HepG2 (cell line): ENCODE results near the gene LAMB4. TPM values are rescaled to one million over a fixed set of nuclear protein-coding genes. Genes with fewer than 3 reads are reported as not detected.
A peak's percentile ranks its signal among the peaks of the same experiment; 100 is the strongest.

Experiments
- ATAC-seq: fragments of 200-7000 bp; cut with Tn5 transposase; 3 replicates; pipeline ENCODE4 v1.9.1; 2020; ENCODE audit warnings: mild to moderate bottlenecking, moderate library complexity
- BruUV-seq: library from RNA; stranded (reverse); fragments of 400-500 nt; replicated peaks from 2 replicates; lab custom pipeline; 2021; lab: Mats Ljungman, UMichigan
- CTCF ChIA-PET: fragments of 300-600 bp; formaldehyde crosslinking; extraction: SDS; loops from one replicate; lab custom pipeline; 2021; ENCODE audit warnings: low total read pairs, inconsistent platforms, low intra/inter-chr PET ratio; lab: Yijun Ruan, JAX
- POLR2A ChIA-PET: fragments of 350-600 bp; sonication (Branson Sonifier 250); formaldehyde crosslinking; loops from one replicate; lab custom pipeline; 2020; ENCODE audit warnings: antibody characterized with exemption, inconsistent platforms; lab: Yijun Ruan, JAX
- DNase-seq: peaks from one replicate; pipeline ENCODE4 v3.0.0-alpha.2; 2015; ENCODE audit warnings: low spot score
- FAIRE-seq: peaks from 3 replicates; lab custom pipeline; 2011; peaks lifted over from hg19 to GRCh38; lab: Jason Lieb, UNC
- H2AFZ ChIP-seq: one replicate; pipeline ENCODE4 v1.6.1; 2011; ENCODE audit warnings: low read length, inconsistent platforms
- H3K27ac ChIP-seq: fragments of 300-600 bp; 3 replicates; pipeline ENCODE4 v1.8.0; 2011; ENCODE audit warnings: mixed run types, mild to moderate bottlenecking, mixed read lengths, low read length, inconsistent platforms; ENCODE audit not compliant: insufficient read depth; ENCODE audit errors: extremely low read length
- H3K27me3 ChIP-seq, 2 experiments: fragments of 200-600 bp in 1 of 2; 2 replicates in 1 of 2; 3 replicates in 1 of 2; pipeline versions ENCODE4 v1.6.0 to v1.8.0; 2011; ENCODE audit warnings: low read length in 2 of 2, mild to moderate bottlenecking in 2 of 2, moderate library complexity in 2 of 2, inconsistent platforms in 1 of 2; ENCODE audit not compliant: insufficient read depth in 2 of 2, control insufficient read depth in 1 of 2
- H3K36me3 ChIP-seq, 2 experiments: fragments of 200-600 bp in 1 of 2; replicated peaks in 1 of 2; 2 replicates in 1 of 2; 3 replicates in 1 of 2; pipeline versions ENCODE4 v1.5.1 to v1.8.0; 2011; ENCODE audit warnings: low read length in 2 of 2, inconsistent platforms in 1 of 2; ENCODE audit not compliant: insufficient read depth in 2 of 2, control insufficient read depth in 1 of 2
- H3K4me1 ChIP-seq: 2 replicates; pipeline ENCODE4 v1.5.1; 2012; ENCODE audit warnings: low read length, inconsistent platforms; ENCODE audit not compliant: insufficient read depth
- H3K4me2 ChIP-seq: 2 replicates; pipeline ENCODE4 v1.6.0; 2011; ENCODE audit warnings: low read depth, low read length, inconsistent platforms
- H3K4me3 ChIP-seq, 3 experiments: fragments of 200-600 bp in 1 of 3; sonication (generic), shearing (Covaris generic) in 1 of 3; replicated peaks in 1 of 3; 2 replicates each; pipeline ENCODE4 v1.5.1; 2011 to 2016; ENCODE audit warnings: low read length in 3 of 3, inconsistent platforms in 2 of 3, low read depth in 2 of 3, mild to moderate bottlenecking in 2 of 3, control low read depth in 1 of 3, mixed read lengths in 1 of 3; ENCODE audit not compliant: insufficient read depth in 1 of 3
- H3K79me2 ChIP-seq: one replicate; pipeline ENCODE4 v1.6.1; 2011; ENCODE audit warnings: low read length, inconsistent platforms; ENCODE audit not compliant: insufficient read depth
- H3K9ac ChIP-seq: 2 replicates; pipeline ENCODE4 v1.6.0; 2011; ENCODE audit warnings: mild to moderate bottlenecking, low read depth, low read length, inconsistent platforms; ENCODE audit not compliant: insufficient read depth
- H3K9me3 ChIP-seq: 2 replicates; pipeline ENCODE4 v1.5.1; 2012; ENCODE audit warnings: mild to moderate bottlenecking, low read length
- H4K20me1 ChIP-seq: 2 replicates; pipeline ENCODE4 v1.6.0; 2011; ENCODE audit warnings: inconsistent platforms, mild to moderate bottlenecking, low read length, moderate library complexity; ENCODE audit not compliant: insufficient read depth
- AGO2 ChIP-seq: fragments of 200-400 bp; formaldehyde crosslinking; optimal IDR thresholded peaks from 2 replicates; pipeline ENCODE3; 2017; ENCODE audit warnings: mild to moderate bottlenecking, low read depth, low read length, moderate library complexity
- LRRFIP1 ChIP-seq: sonication (generic); formaldehyde crosslinking; conservative IDR thresholded peaks from 2 replicates; pipeline ENCODE4 v1.4.0; 2020; ENCODE audit warnings: missing genetic modification reagents
- NFIB ChIP-seq: sonication (generic); formaldehyde crosslinking; IDR thresholded peaks from 2 replicates; pipeline ENCODE4 v1.9.0; 2021; ENCODE audit warnings: missing genetic modification reagents, mild to moderate bottlenecking, borderline replicate concordance
- NR2F1 ChIP-seq, 2 experiments: fragments of 450-650 bp in 1 of 2; formaldehyde crosslinking in 1 of 2; IDR thresholded peaks; 2 replicates each; pipeline versions ENCODE4 v1.5.0 to v1.6.1; 2016 to 2020; ENCODE audit warnings: mild to moderate bottlenecking in 1 of 2, missing compliant biosample characterization in 1 of 2, missing genetic modification reagents in 1 of 2, moderate library complexity in 1 of 2
- TP53 ChIP-seq: sonication (generic); formaldehyde crosslinking; conservative IDR thresholded peaks from 2 replicates; pipeline ENCODE4 v1.4.0; 2020; ENCODE audit warnings: missing genetic modification reagents
- ZBTB33 ChIP-seq: sonication (generic); formaldehyde crosslinking; IDR thresholded peaks from 2 replicates; pipeline ENCODE4 v1.4.0; 2020; ENCODE audit warnings: missing genetic modification reagents
- ZNF564 ChIP-seq: sonication (generic); formaldehyde crosslinking; IDR thresholded peaks from 2 replicates; pipeline ENCODE4 v1.8.1; 2023; ENCODE audit warnings: mild to moderate bottlenecking, missing genetic modification reagents
- WGBS: methylation state at CpG from one replicate; pipeline ENCODE4 v1.1.6; 2017; ENCODE audit warnings: low lambda C conversion rate; 5-methylcytosine and 5-hydroxymethylcytosine counted together
- in situ Hi-C: cut with HindIII; loops from 2 replicates; pipeline ENCODE4 v1.10.0; 2017; ENCODE audit warnings: low pct_unique_long_range_greater_than_20kb; ENCODE audit not compliant: extremely low pct_ligation_motif_present
- intact Hi-C: fragments of 100-400 bp; cut with micrococcal nuclease; formaldehyde crosslinking; loops from one replicate; pipeline ENCODE4 v1.10.0; 2022; ENCODE audit not compliant: unreplicated experiment
- polyA plus RNA-seq, 8 experiments: library from polyadenylated mRNA; depleted of rRNA in 3 of 8; stranded (reverse) in 7 of 8; unstranded in 1 of 8; fragments of >200 nt; fragmentation: Illumina TruSeq in 4 of 8; extraction: Trizol in 4 of 8; gene quantifications; 2 replicates each; pipeline versions ENCODE4 v1.2.1 to v1.2.3, GENCODE V29; 2011 to 2016; ENCODE audit warnings: low read depth in 4 of 8, missing spikeins in 1 of 8, mixed read lengths in 1 of 8; ENCODE audit not compliant: insufficient read depth in 1 of 8
- total RNA-seq, 5 experiments: library from RNA; depleted of rRNA; stranded (reverse); fragments of >200 nt; fragmentation: Illumina TruSeq; extraction: Trizol; gene quantifications; 2 replicates each; pipeline ENCODE4 v1.2.3, GENCODE V29; 2016; ENCODE audit warnings: low read depth in 1 of 5

The LAMB4 gene
- total and polyA plus RNA-seq, 2 of the 13 experiments (the other 11 are each of a cell fraction or from before 2014, with no cell fraction given): 0.05 TPM; not detected in 1

GRCh38 chr7:108000875-108001763, 129.0 kb downstream of the LAMB4 start:
- H3K27ac ChIP-seq: no peak overlapping the region
- no peaks in the 10 kb centered on the region for H3K27me3 ChIP-seq
- peak overlapping the region; percentile 88; the same call in 1 of the 2 replicates for H3K4me2 ChIP-seq
- H3K9me3 ChIP-seq: no peaks in the 10 kb centered on the region
- DNase-seq: no peak
- ChIA-PET POLR2A (no interaction called here), CTCF (no interaction called here)
- no peak for ATAC-seq
- H3K4me3 ChIP-seq: peak overlapping the region in 2 of 3 experiments; percentile 75 to 85; a peak in 3 of 6 replicates
- peaks cover 13% of the 10 kb centered on the region for H3K79me2 ChIP-seq
- in situ Hi-C loops: no loop called here
- no peak overlapping the region for H2AFZ ChIP-seq
- H3K4me1 ChIP-seq: peaks cover 86% of the 10 kb centered on the region
- FAIRE-seq: no peak
- 98% methylated on average over 31 of the region's 37 CpGs for WGBS
- H3K9ac ChIP-seq: no peak overlapping the region
- H4K20me1 ChIP-seq: no peaks in the 10 kb centered on the region
- peak; percentile 67; the same call in 1 of the 2 replicates for TF ChIP-seq ZBTB33 (CRISPR knock-in tag)
- TF ChIP-seq ZNF564 (CRISPR knock-in tag): 0 out of 2 replicates have a peak, but pooled peaks have one; percentile 10
- TF ChIP-seq LRRFIP1 (CRISPR knock-in tag): no peak
- no peak for TF ChIP-seq NR2F1 (CRISPR knock-in tag; IDR thresholded peaks at IDR 0.05)
- no peak for TF ChIP-seq TP53 (CRISPR knock-in tag)
- no peak for TF ChIP-seq NFIB
- peak; percentile 31 for TF ChIP-seq AGO2
- TF ChIP-seq, all 625 proteins: peak for 3
- no TSS peak for BruUV-seq
- intact Hi-C loops: no loop called here
- H3K36me3 ChIP-seq: no peaks in the 10 kb centered on the region; a peak in 2 of 5 replicates
